Adrenal gland (tissue), 5 donors: Measurements from ENCODE around the gene SEMA6A.

ENCODE experiments used
- CTCF ChIP-seq, 6 experiments: fragments of 450-650 bp in 4 of 6; fragments of 200-600 bp in 2 of 6; sonication (generic) in 1 of 6; IDR thresholded peaks; 1 replicate in 5 of 6; 2 replicates in 1 of 6; pipeline versions ENCODE4 v1.5.1 to v1.8.0; 2016 to 2021; ENCODE audit warnings: antibody characterized with exemption in 6 of 6, mild to moderate bottlenecking in 2 of 6, moderate library complexity in 1 of 6
- POLR2A ChIP-seq, 2 donors: fragments of 450-650 bp; IDR thresholded peaks; one replicate each; pipeline ENCODE4 v1.6.1; 2017; ENCODE audit warnings: antibody characterized with exemption in 2 of 2, mild to moderate bottlenecking in 2 of 2, moderate library complexity in 1 of 2
- donor health status: DM: no; HTN: no; CAD: no.

DNA sequence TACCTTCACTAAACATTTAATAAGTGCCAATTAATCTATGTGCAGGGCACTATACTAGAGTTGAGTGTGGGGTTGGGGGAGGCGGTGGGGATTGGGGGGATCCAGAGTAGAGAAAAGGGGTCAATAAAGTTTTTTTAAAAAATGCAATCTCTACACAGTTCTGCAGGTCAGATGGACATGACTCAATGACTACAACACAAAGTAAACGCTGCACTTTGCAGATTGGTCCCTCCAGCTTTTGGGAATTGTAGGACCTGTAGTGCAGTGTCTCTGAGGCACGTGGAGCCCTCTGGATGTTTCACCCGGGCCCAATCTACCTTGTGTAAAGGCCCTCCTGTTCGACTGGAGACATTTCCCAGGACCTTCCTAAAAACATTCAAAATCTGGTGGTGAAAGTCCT is 43.5 kb downstream of the SEMA6A start:
- TF ChIP-seq CTCF (IDR thresholded peaks at IDR 0.05) (no peak), POLR2A (IDR thresholded peaks at IDR 0.05) (no peak)
